HG03571 (cell line): Measurements from ENCODE around the gene TEX52.
"Not testable (repeated sequence)": the region's sequence is repeated elsewhere in the genome, so short reads cannot be mapped to it uniquely, and the experiment has no call there.

ENCODE experiments used
- ATAC-seq: cut with Tn5 transposase; IDR thresholded peaks from one replicate; pipeline ENCODE4 v1.9.1; 2021; ENCODE audit not compliant: unreplicated experiment

TEX52 gene

GRCh38 chr12:2868986-2869632 is 12.3 kb upstream of the TEX52 start:
- ATAC-seq, result not testable (repeated sequence)

GRCh38 chr12:2864198-2864597 is 7.4 kb upstream of the TEX52 start:
- ATAC-seq, result no peak

- ATAC-seq, result not testable (repeated sequence)
These were observed 6.6 kb upstream of the TEX52 start for GRCh38 chr12:2863402-2863801.

- ATAC-seq, result no peak
These were observed 6.0 kb upstream of the TEX52 start for GRCh38 chr12:2862876-2863275.

- ATAC-seq, result no peak
These were observed 3.3 kb upstream of the TEX52 start for GRCh38 chr12:2860170-2860569.

- no peak for ATAC-seq
These were observed 2.1 kb upstream of the TEX52 start for GRCh38 chr12:2858944-2859421.

- no peak for ATAC-seq
These were observed 1.5 kb upstream of the TEX52 start for GRCh38 chr12:2858334-2858733.

GRCh38 chr12:2857576-2857975 is 737 bp upstream of the TEX52 start:
- ATAC-seq, result no peak

GRCh38 chr12:2856051-2856450 is 788 bp downstream of the TEX52 start:
- ATAC-seq, result no peak

GRCh38 chr12:2855546-2855945 is 1.3 kb downstream of the TEX52 start:
- no peak for ATAC-seq

GRCh38 chr12:2854669-2855453 is 2.0 kb downstream of the TEX52 start:
- no peak for ATAC-seq

- no peak for ATAC-seq
These were observed 3.2 kb downstream of the TEX52 start for GRCh38 chr12:2853626-2854025.

GRCh38 chr12:2851931-2852330 is 4.9 kb downstream of the TEX52 start:
- ATAC-seq, result no peak

- no peak for ATAC-seq
These were observed 11.6 kb downstream of the TEX52 start for GRCh38 chr12:2845280-2845679.

- no peak for ATAC-seq
These were observed 12.1 kb downstream of the TEX52 start for GRCh38 chr12:2844786-2845185.

- no peak for ATAC-seq
These were observed 13.9 kb downstream of the TEX52 start for GRCh38 chr12:2842948-2843347.

- ATAC-seq, result no peak
These were observed 15.7 kb downstream of the TEX52 start for GRCh38 chr12:2841056-2841650.

- ATAC-seq, result no peak
These were observed 20.3 kb downstream of the TEX52 start for GRCh38 chr12:2836574-2836973.

- no peak for ATAC-seq
These were observed 21.0 kb downstream of the TEX52 start for GRCh38 chr12:2835691-2836403.

GRCh38 chr12:2834581-2835491 is 22.0 kb downstream of the TEX52 start, which contains the start of gene NRIP2:
Gene NRIP2 (minus strand): TSS chr12:2835035. CDS start chr12:2834983, 52 bp downstream.
- no peak for ATAC-seq
